Fibroblast of pulmonary artery (primary cell): Measurements from ENCODE around the gene HOXA11.
A peak's percentile ranks its signal among the peaks of the same experiment; 100 is the strongest.

Experiments used
- DNase-seq: peaks from one replicate; pipeline ENCODE4 v3.0.0-alpha.2; 2010; ENCODE audit warnings: low read depth
- H3K4me3 ChIP-seq: replicated peaks from 2 replicates; pipeline ENCODE4 v1.5.1; 2011; ENCODE audit warnings: low read depth, mild to moderate bottlenecking, control low read depth, low read length, moderate library complexity
- CTCF ChIP-seq: IDR thresholded peaks from 2 replicates; pipeline ENCODE4 v1.5.1; 2011; ENCODE audit warnings: mild to moderate bottlenecking, control low read depth, low read length, inconsistent platforms; ENCODE audit errors: missing control alignments

Gene HOXA11

GRCh38 chr7:27187475-27188385 lies 2.7 kb upstream of the HOXA11 start:
- no peak overlapping the region for H3K4me3 ChIP-seq
- TF ChIP-seq CTCF, result no peak
- DNase-seq, result no peak

- DNase-seq, result no peak
- H3K4me3 ChIP-seq, result no peak overlapping the region
- no peak for TF ChIP-seq CTCF
These were observed 1.8 kb upstream of the HOXA11 start for GRCh38 chr7:27186668-27187474.

GRCh38 chr7:27185854-27186667 lies 1.0 kb upstream of the HOXA11 start:
- DNase-seq, result no peak
- TF ChIP-seq CTCF, result no peak
- H3K4me3 ChIP-seq, result no peak overlapping the region

GRCh38 chr7:27184337-27185012 lies 557 bp downstream of the HOXA11 start:
- no peak for TF ChIP-seq CTCF
- DNase-seq, result peak; percentile 13
- peak overlapping the region; percentile 25 for H3K4me3 ChIP-seq

- no peak for TF ChIP-seq CTCF
- no peak for DNase-seq
- H3K4me3 ChIP-seq, result peak overlapping the region; percentile 25
These were observed 1.2 kb downstream of the HOXA11 start for GRCh38 chr7:27183682-27184336.
